BLaER1 treated with 17β-estradiol and CSF1 and Interleukin-3, amounts not matched to agents 10 nM and 100 nM (cell line): Measurements from ENCODE around the gene LSM11.
"Not testable (repeated sequence)": the region's sequence is repeated elsewhere in the genome, so short reads cannot be mapped to it uniquely, and the experiment has no call there.

Experiments used
- H3K27ac ChIP-seq, 11 experiments: shearing (Covaris generic); formaldehyde crosslinking; 2 replicates each; pipeline ENCODE4 v1.8.1; 2022
- H3K27me3 ChIP-seq, 11 experiments: shearing (Covaris generic); formaldehyde crosslinking; 2 replicates each; pipeline ENCODE4 v1.8.1; 2022
- H3K36me3 ChIP-seq, 11 experiments: shearing (Covaris generic); formaldehyde crosslinking; 2 replicates each; pipeline ENCODE4 v1.8.1; 2022
- H3K4me1 ChIP-seq, 10 experiments: shearing (Covaris generic); formaldehyde crosslinking; 2 replicates each; pipeline ENCODE4 v1.8.1; 2022
- H3K4me2 ChIP-seq, 11 experiments: shearing (Covaris generic); formaldehyde crosslinking; 2 replicates each; pipeline ENCODE4 v1.8.1; 2022
- H3K4me3 ChIP-seq, 10 experiments: shearing (Covaris generic); formaldehyde crosslinking; 2 replicates each; pipeline ENCODE4 v1.8.1; 2022
- H3K9ac ChIP-seq, 11 experiments: shearing (Covaris generic); formaldehyde crosslinking; 2 replicates each; pipeline ENCODE4 v1.8.1; 2022
- H3K9me3 ChIP-seq, 11 experiments: shearing (Covaris generic); formaldehyde crosslinking; replicated peaks in 1 of 11; 2 replicates each; pipeline ENCODE4 v1.8.1; 2022
- H4K20me1 ChIP-seq, 11 experiments: shearing (Covaris generic); formaldehyde crosslinking; 2 replicates each; pipeline ENCODE4 v1.8.1; 2022
- Cebpa-rat ChIP-seq, 11 experiments: shearing (Covaris generic); IDR thresholded peaks; 2 replicates each; pipeline ENCODE4 v1.8.1; 2022

LSM11 gene

GRCh38 chr5:157743163-157744050 is at the start of gene LSM11:
Gene LSM11 (plus strand): TSS chr5:157743712. CDS start chr5:157743751, 39 bp downstream.
- TF ChIP-seq Cebpa-rat (IDR thresholded peaks at IDR 0.05): no peak
- H4K20me1 ChIP-seq: no peaks in the 10 kb centered on the region

GRCh38 chr5:157693816-157694215 is 49.7 kb upstream of the LSM11 start:
- H3K27ac ChIP-seq, H3K36me3 ChIP-seq, H3K9ac ChIP-seq, H3K27me3 ChIP-seq, H3K4me1 ChIP-seq, H3K4me2 ChIP-seq, H4K20me1 ChIP-seq, H3K4me3 ChIP-seq: not testable (repeated sequence)
- H3K9me3 ChIP-seq: peaks cover 67 to 88% (median 76%) of the 10 kb centered on the region in 11 experiments

More at GRCh38 chr5:157743163-157744050, at the start of gene LSM11:
- H3K36me3 ChIP-seq: peaks cover 0 to 18% (median 7%) of the 10 kb centered on the region in 11 experiments; a peak in 14 of 22 replicates
- peak within 1 kb of the TSS; percentile 80 to 98 (median 95) for H3K4me2 ChIP-seq
- H3K27me3 ChIP-seq: peaks cover 0 to 12% (median 8%) of the 10 kb centered on the region in 11 experiments; a peak in 9 of 22 replicates
- peak within 1 kb of the TSS; percentile 89 to 93 (median 90) for H3K9ac ChIP-seq
- peaks cover 0 to 21% (median 13%) of the 10 kb centered on the region in 10 experiments; a peak in 16 of 20 replicates for H3K4me1 ChIP-seq
- no peaks in the 10 kb centered on the region for H3K9me3 ChIP-seq
- peak within 1 kb of the TSS; percentile 72 to 90 (median 84) for H3K27ac ChIP-seq
- H3K4me3 ChIP-seq: peak within 1 kb of the TSS; percentile 81 to 96 (median 90)

- not testable (repeated sequence) for H3K4me3 ChIP-seq
These were observed 47.4 kb upstream of the LSM11 start for GRCh38 chr5:157696154-157696553.

GRCh38 chr5:157698674-157699073 is 44.8 kb upstream of the LSM11 start:
- not testable (repeated sequence) for H3K4me2 ChIP-seq, H3K27ac ChIP-seq, H3K4me1 ChIP-seq, H3K36me3 ChIP-seq, H3K27me3 ChIP-seq, H3K4me3 ChIP-seq, H3K9ac ChIP-seq, H4K20me1 ChIP-seq
- peaks cover 70 to 83% (median 72%) of the 10 kb centered on the region in 11 experiments for H3K9me3 ChIP-seq

More at GRCh38 chr5:157696154-157696553, 47.4 kb upstream of the LSM11 start:
- H3K4me1 ChIP-seq, H3K4me2 ChIP-seq, H3K27me3 ChIP-seq, H4K20me1 ChIP-seq, H3K27ac ChIP-seq, H3K9ac ChIP-seq, H3K36me3 ChIP-seq: not testable (repeated sequence)
- peaks cover 78 to 95% (median 85%) of the 10 kb centered on the region in 11 experiments for H3K9me3 ChIP-seq

GRCh38 chr5:157703736-157704135 is 39.8 kb upstream of the LSM11 start:
- H3K4me3 ChIP-seq: no peak overlapping the region
- no peaks in the 10 kb centered on the region for H3K36me3 ChIP-seq
- H3K9me3 ChIP-seq: peaks cover 29 to 32% (median 31%) of the 10 kb centered on the region in 11 experiments
- H3K4me1 ChIP-seq: no peaks in the 10 kb centered on the region
- H3K27ac ChIP-seq: no peak overlapping the region
- H3K9ac ChIP-seq: no peak overlapping the region
- no peaks in the 10 kb centered on the region for H4K20me1 ChIP-seq
- H3K27me3 ChIP-seq: no peaks in the 10 kb centered on the region
- no peak overlapping the region for H3K4me2 ChIP-seq
- TF ChIP-seq Cebpa-rat (IDR thresholded peaks at IDR 0.05): no peak

- Histone ChIP-seq H3K4me3 (no peak overlapping the region), H3K27ac (no peak overlapping the region), H4K20me1 (no peaks in the 10 kb centered on the region), H3K9ac (no peak overlapping the region), H3K9me3 (no peaks in the 10 kb centered on the region), H3K36me3 (no peaks in the 10 kb centered on the region), H3K27me3 (no peaks in the 10 kb centered on the region), H3K4me1 (no peaks in the 10 kb centered on the region), H3K4me2 (no peak overlapping the region)
- TF ChIP-seq Cebpa-rat (IDR thresholded peaks at IDR 0.05): no peak
These were observed 34.6 kb upstream of the LSM11 start for GRCh38 chr5:157708866-157709265.

GRCh38 chr5:157709346-157709745 is 34.2 kb upstream of the LSM11 start:
- Histone ChIP-seq H3K36me3 (no peaks in the 10 kb centered on the region), H3K27ac (no peak overlapping the region), H3K4me3 (no peak overlapping the region)

GRCh38 chr5:157710431-157710830 is 33.1 kb upstream of the LSM11 start:
- Histone ChIP-seq H3K9me3 (no peaks in the 10 kb centered on the region), H3K36me3 (no peaks in the 10 kb centered on the region), H3K27ac (no peak overlapping the region), H3K4me2 (no peak overlapping the region), H3K4me1 (no peaks in the 10 kb centered on the region), H3K27me3 (no peaks in the 10 kb centered on the region), H3K9ac (no peak overlapping the region), H3K4me3 (no peak overlapping the region), H4K20me1 (no peaks in the 10 kb centered on the region)
- no peak for TF ChIP-seq Cebpa-rat (IDR thresholded peaks at IDR 0.05)

More at GRCh38 chr5:157709346-157709745, 34.2 kb upstream of the LSM11 start:
- no peak for TF ChIP-seq Cebpa-rat (IDR thresholded peaks at IDR 0.05)
- Histone ChIP-seq H3K4me2 (no peak overlapping the region), H3K4me1 (no peaks in the 10 kb centered on the region), H3K9me3 (no peaks in the 10 kb centered on the region), H3K27me3 (no peaks in the 10 kb centered on the region), H4K20me1 (no peaks in the 10 kb centered on the region), H3K9ac (no peak overlapping the region)

- H4K20me1 ChIP-seq: no peaks in the 10 kb centered on the region
- no peak overlapping the region for H3K4me2 ChIP-seq
- H3K9ac ChIP-seq: no peak overlapping the region
- H3K27ac ChIP-seq: no peak overlapping the region
- TF ChIP-seq Cebpa-rat (IDR thresholded peaks at IDR 0.05): no peak
- no peak overlapping the region for H3K4me3 ChIP-seq
- no peaks in the 10 kb centered on the region for H3K4me1 ChIP-seq
- no peaks in the 10 kb centered on the region for H3K9me3 ChIP-seq
- H3K27me3 ChIP-seq: no peaks in the 10 kb centered on the region
- no peaks in the 10 kb centered on the region for H3K36me3 ChIP-seq
These were observed 32.6 kb upstream of the LSM11 start for GRCh38 chr5:157710882-157711281.
